Non-pigmented ciliary epithelial cell (primary cell): ENCODE results near the gene C5orf58.

Experiments
- DNase-seq: peaks from one replicate; pipeline ENCODE4 v3.0.0-alpha.2; 2010; ENCODE audit warnings: low read depth

Gene C5orf58

DNA sequence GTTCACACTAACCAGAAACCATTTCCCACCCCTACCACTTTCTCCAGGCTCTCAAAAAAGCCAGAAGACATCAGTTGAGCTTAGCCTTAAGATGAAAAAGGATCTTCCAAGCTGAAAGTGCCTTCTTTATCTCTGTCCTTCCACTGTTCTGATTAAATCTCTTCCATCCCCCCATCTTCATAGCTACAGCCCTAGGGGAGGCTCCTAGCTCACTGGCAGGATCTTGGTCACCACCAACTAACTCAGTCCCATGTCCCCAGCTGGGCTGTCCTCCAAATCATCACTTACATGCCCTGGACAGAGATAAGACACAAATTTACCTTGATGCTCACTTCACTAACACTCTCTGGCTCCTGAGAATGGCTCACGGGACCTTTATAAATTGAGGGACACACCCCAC is 50.5 kb downstream of the C5orf58 start:
- DNase-seq, result no peak

- DNase-seq, result no peak
Observed at GRCh38 chr5:170284231-170284630, 51.4 kb downstream of the C5orf58 start.

GRCh38 chr5:170285181-170285580 is 52.4 kb downstream of the C5orf58 start:
- no peak for DNase-seq

GRCh38 chr5:170286386-170286925 is 53.7 kb downstream of the C5orf58 start:
- DNase-seq, result no peak

DNA sequence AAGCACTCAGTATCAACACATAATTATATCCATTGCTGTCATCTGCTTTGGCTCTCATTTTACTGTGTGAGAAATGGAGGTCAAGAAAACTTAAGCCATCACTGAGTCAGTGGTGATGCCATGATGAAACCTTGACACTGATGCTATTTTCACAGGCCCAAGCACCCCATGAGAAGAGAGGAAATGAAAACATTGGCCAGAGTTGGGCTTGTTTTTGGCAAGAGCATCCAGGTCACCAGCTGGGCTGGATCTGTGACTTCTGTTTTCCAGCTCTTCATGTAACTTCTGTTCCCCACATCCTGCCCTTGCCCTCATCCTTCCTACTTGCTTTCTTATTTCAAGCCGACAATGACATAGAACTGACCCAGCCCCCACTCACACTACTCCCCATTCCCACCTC is 54.7 kb downstream of the C5orf58 start:
- no peak for DNase-seq

DNA sequence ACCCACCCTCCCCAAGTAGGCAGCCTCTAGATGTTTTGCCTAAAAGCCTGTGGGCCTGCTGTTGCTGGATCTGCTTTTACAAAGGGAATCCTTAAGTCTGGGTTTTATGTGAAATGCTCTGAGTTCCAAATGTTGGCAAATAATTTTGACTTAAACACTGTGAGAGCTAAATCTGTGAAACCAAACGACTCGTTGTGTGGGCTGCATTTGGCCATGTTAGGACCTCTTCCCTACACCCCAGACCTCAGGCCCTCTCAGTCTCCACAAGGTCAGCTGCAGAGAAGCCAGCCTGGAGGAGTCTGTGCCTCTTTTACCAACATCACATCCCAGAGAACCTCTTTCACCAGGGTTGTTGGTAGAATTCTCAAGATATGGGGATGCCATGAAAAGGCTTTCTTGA is 55.4 kb downstream of the C5orf58 start:
- no peak for DNase-seq

GRCh38 chr5:170288551-170288950 is 55.8 kb downstream of the C5orf58 start:
- no peak for DNase-seq

DNA sequence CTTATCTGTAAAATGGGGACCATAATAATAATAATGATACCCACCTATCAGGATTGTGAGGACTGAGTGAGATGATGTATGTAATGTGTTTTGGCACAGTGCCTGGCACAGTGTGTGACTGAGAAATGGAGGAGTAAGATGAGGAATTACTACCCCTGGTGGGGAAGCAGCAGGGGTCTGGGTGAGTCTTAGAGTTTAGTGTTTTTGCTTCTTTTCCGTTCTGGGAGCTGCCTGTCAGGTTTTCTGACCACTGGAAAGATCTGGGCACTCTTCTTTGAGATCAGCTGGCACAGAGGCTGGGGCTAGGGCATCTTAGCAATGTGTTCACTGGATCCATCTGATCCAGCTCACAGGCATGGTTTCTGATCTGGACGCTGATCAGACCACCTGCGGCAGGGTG is 56.3 kb downstream of the C5orf58 start:
- DNase-seq, result no peak

- no peak for DNase-seq
Observed at GRCh38 chr5:170289764-170290163, 57.0 kb downstream of the C5orf58 start.

- no peak for DNase-seq
Observed at GRCh38 chr5:170290498-170290897, 57.7 kb downstream of the C5orf58 start.

DNA sequence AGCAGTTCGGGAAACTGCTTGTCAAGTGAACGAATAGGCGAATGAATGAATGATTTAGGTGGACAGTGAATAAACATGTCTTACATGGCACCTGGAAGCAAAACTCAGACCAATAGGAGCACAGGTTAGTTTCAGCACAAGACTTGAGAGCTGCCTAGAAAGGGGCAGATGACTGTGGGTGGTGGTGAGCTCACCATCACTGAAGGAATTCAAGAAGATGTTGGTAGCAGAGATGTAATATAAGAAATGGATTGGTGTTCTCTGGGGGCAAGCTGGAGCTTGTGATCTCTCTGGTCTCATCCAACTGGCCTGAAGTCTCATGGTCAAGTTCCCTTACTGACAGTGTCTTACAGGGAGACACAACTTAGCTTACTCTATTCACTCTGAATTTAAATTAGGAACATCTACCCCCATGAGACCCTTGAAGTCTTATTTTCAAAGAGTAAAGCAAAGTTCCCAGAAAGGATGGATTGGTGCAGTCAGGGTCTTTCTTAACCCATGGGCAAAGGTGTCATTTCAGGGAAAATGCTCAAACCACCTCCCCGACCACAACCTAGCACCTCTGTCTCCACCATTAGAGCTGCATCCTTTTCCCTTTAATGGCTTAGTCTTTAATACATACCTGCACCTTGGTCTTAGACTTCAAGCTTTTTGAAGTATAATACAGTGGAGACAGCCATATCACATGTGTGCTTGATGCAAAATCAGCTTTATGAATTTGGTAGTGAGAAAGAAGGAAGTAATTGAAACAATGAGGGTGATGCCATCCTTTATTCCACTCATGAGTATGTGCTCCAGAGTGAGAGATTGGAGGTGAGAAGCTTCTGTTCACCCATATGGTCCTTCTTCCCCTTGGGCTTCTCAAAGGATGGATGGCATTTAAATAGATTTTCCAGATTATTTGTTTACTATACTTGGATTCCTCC is 59.7 kb downstream of the C5orf58 start:
- DNase-seq, result no peak

- no peak for DNase-seq
Observed at GRCh38 chr5:170293273-170293672, 60.5 kb downstream of the C5orf58 start.

DNA sequence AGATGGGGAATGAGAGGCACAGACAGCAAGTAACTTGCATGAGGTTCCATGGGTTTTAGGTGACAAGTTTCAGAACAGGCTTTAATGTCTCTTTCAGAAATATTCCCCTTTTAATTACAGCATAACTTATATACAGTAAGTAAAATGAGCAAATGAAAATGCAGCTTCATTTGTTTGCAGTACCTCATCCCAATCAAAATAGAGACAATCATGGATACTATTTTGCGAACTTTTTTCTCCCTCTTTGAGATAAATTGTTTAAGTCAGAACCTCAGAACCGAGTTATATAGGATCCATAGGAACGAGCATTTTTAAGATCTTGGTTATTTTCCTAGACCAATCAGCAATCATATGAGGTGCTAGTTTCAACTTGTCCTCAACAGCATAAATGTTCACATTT is 61.3 kb downstream of the C5orf58 start:
- DNase-seq, result no peak

- DNase-seq, result no peak
Observed at GRCh38 chr5:170294556-170294955, 61.8 kb downstream of the C5orf58 start.
